Endothelial cell of hepatic sinusoid (primary cell): Measurements from ENCODE around the gene TRAPPC2L.
"Not testable (repeated sequence)": the region's sequence is repeated elsewhere in the genome, so short reads cannot be mapped to it uniquely, and the experiment has no call there.

ENCODE experiments used
- in situ Hi-C: cut with HindIII; loops from 2 replicates; pipeline ENCODE4 v1.10.0; 2017; ENCODE audit warnings: low sequenced_read_pairs

The TRAPPC2L gene

GRCh38 chr16:88817785-88818574 lies 38.9 kb upstream of the TRAPPC2L start:
- in situ Hi-C loops, result no loop called here

- in situ Hi-C loops, result no loop called here
These were observed 38.4 kb upstream of the TRAPPC2L start for GRCh38 chr16:88818575-88818874.

GRCh38 chr16:88819126-88819525 lies 37.8 kb upstream of the TRAPPC2L start:
- in situ Hi-C loops, result no loop called here

GRCh38 chr16:88820385-88821025 lies 36.4 kb upstream of the TRAPPC2L start:
- in situ Hi-C loops, result no loop called here

GRCh38 chr16:88821168-88821850 lies 35.6 kb upstream of the TRAPPC2L start:
- in situ Hi-C loops, result no loop called here

GRCh38 chr16:88822281-88823040 lies 34.5 kb upstream of the TRAPPC2L start:
- in situ Hi-C loops, result no loop called here

GRCh38 chr16:88823646-88824045 lies 33.3 kb upstream of the TRAPPC2L start:
- in situ Hi-C loops, result not testable (repeated sequence)

- in situ Hi-C loops, result no loop called here
These were observed 32.5 kb upstream of the TRAPPC2L start for GRCh38 chr16:88824256-88825077.

GRCh38 chr16:88825146-88825545 lies 31.8 kb upstream of the TRAPPC2L start:
- in situ Hi-C loops, result no loop called here

GRCh38 chr16:88826070-88826840 lies 30.7 kb upstream of the TRAPPC2L start:
- in situ Hi-C loops, result no loop called here

- in situ Hi-C loops, result no loop called here
These were observed 29.2 kb upstream of the TRAPPC2L start for GRCh38 chr16:88827727-88828126.

- in situ Hi-C loops, result no loop called here
These were observed 28.2 kb upstream of the TRAPPC2L start for GRCh38 chr16:88828711-88829110.

- in situ Hi-C loops, result no loop called here
These were observed 26.7 kb upstream of the TRAPPC2L start for GRCh38 chr16:88830258-88830657.

- in situ Hi-C loops, result no loop called here
These were observed 26.1 kb upstream of the TRAPPC2L start for GRCh38 chr16:88830783-88831182.

- in situ Hi-C loops, result no loop called here
These were observed 25.1 kb upstream of the TRAPPC2L start for GRCh38 chr16:88831838-88832237.

GRCh38 chr16:88833086-88833485 lies 23.8 kb upstream of the TRAPPC2L start:
- in situ Hi-C loops, result no loop called here

GRCh38 chr16:88834670-88835069 lies 22.3 kb upstream of the TRAPPC2L start:
- in situ Hi-C loops, result no loop called here

GRCh38 chr16:88835383-88835782 lies 21.5 kb upstream of the TRAPPC2L start:
- in situ Hi-C loops, result no loop called here

GRCh38 chr16:88835818-88836217 lies 21.1 kb upstream of the TRAPPC2L start:
- in situ Hi-C loops, result no loop called here

- in situ Hi-C loops, result no loop called here
These were observed 20.1 kb upstream of the TRAPPC2L start for GRCh38 chr16:88836791-88837190.
